DOHH2 (cell line): ENCODE results near the gene PTPRQ.

Experiments used
- H3F3A ChIP-seq: fragments of 200-600 bp; sonication (generic), shearing (Covaris generic); 2 replicates; pipeline ENCODE4 v1.6.0; 2016; ENCODE audit warnings: antibody characterized with exemption, mild to moderate bottlenecking; ENCODE audit not compliant: control insufficient read depth, insufficient read depth
- H3K27ac ChIP-seq: fragments of 200-600 bp; sonication (generic); 2 replicates; pipeline ENCODE4 v1.5.1; 2014; ENCODE audit warnings: low read depth, mild to moderate bottlenecking, low read length, moderate library complexity
- H3K27me3 ChIP-seq: fragments of 200-600 bp; sonication (generic); 2 replicates; pipeline ENCODE4 v1.6.1; 2014; ENCODE audit warnings: mild to moderate bottlenecking, low read length, mixed read lengths; ENCODE audit not compliant: control insufficient read depth
- H3K36me3 ChIP-seq: fragments of 200-600 bp; sonication (generic); 2 replicates; pipeline ENCODE4 v1.6.1; 2014; ENCODE audit warnings: mild to moderate bottlenecking, low read length, moderate library complexity, mixed read lengths; ENCODE audit not compliant: control insufficient read depth
- H3K4me1 ChIP-seq: fragments of 200-600 bp; sonication (generic); 2 replicates; pipeline ENCODE4 v1.6.1; 2014; ENCODE audit warnings: mild to moderate bottlenecking, low read length, mixed read lengths; ENCODE audit not compliant: control insufficient read depth
- H3K4me2 ChIP-seq: fragments of 200-600 bp; sonication (generic); 2 replicates; pipeline ENCODE4 v1.6.0; 2014; ENCODE audit warnings: mild to moderate bottlenecking, low read length, moderate library complexity
- H3K4me3 ChIP-seq: fragments of 200-600 bp; sonication (generic); 2 replicates; pipeline ENCODE4 v1.5.1; 2014; ENCODE audit warnings: mild to moderate bottlenecking, low read length, mixed read lengths
- H3K79me2 ChIP-seq: fragments of 200-600 bp; sonication (generic); 2 replicates; pipeline ENCODE4 v1.6.1; 2014; ENCODE audit warnings: mild to moderate bottlenecking, low read length, mixed read lengths; ENCODE audit not compliant: control insufficient read depth
- H3K9me2 ChIP-seq: fragments of 200-600 bp; sonication (generic); replicated peaks from 2 replicates; pipeline ENCODE4 v1.6.1; 2014; ENCODE audit warnings: mild to moderate bottlenecking, low read length, mixed read lengths; ENCODE audit not compliant: control insufficient read depth
- H3K9me3 ChIP-seq: fragments of 200-600 bp; sonication (generic); 2 replicates; pipeline ENCODE4 v1.6.1; 2014; ENCODE audit warnings: antibody characterized with exemption, low read length, mixed read lengths; ENCODE audit not compliant: control insufficient read depth, insufficient read depth
- H4K20me1 ChIP-seq: fragments of 200-600 bp; sonication (generic); 2 replicates; pipeline ENCODE4 v1.6.0; 2014; ENCODE audit warnings: low read depth, mild to moderate bottlenecking, antibody characterized with exemption, low read length, moderate library complexity; ENCODE audit not compliant: control insufficient read depth, insufficient read depth
- EZH2phosphoT487 ChIP-seq: fragments of 200-600 bp; sonication (generic); IDR thresholded peaks from 2 replicates; pipeline ENCODE4 v1.6.1; 2017; ENCODE audit warnings: borderline replicate concordance, mild to moderate bottlenecking, antibody characterized with exemption, low read length, moderate library complexity, mixed read lengths
- TF ChIP-seq, protein P1 (sequence below): fragments of 200-600 bp; sonication (generic); IDR thresholded peaks from one replicate; pipeline ENCODE4 v1.5.1; 2014; ENCODE audit warnings: antibody characterized with exemption, mild to moderate bottlenecking, low read depth, low read length; ENCODE audit not compliant: poor library complexity, severe bottlenecking

Gene PTPRQ

DNA sequence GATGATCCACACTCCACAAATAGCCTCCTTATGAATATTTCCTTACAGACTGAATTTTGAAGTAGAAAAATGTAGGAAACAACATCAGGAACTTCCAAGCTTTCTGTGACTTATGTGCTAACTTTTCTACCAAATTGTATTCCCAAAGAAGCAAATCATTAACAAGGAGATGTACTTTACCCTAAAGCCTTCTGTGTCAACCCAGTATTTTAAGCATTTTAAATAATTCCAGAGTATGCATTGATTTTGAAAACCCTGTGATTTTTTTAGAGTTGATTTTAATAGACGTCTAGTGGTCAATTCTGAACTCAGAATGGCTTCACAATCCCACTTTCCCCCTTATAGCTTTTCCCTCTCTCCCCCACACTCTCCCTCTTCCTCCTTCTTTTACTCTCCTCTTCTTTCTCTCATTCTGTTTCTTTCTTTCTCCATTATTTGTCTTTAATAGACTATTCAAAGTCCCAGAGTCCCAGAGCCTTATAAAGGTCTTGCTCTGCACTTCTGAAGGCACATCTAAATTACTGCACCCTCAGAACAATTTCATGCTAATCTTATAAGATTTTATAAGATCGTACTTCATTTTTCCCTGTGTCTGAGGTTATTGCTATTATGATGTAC, 253.3 kb downstream of the PTPRQ start:
- Histone ChIP-seq H3K27ac (no peak overlapping the region), H3F3A (no peaks in the 10 kb centered on the region), H3K79me2 (no peaks in the 10 kb centered on the region), H4K20me1 (no peaks in the 10 kb centered on the region), H3K4me1 (peaks cover 11% of the 10 kb centered on the region), H3K9me2 (no peaks in the 10 kb centered on the region), H3K9me3 (no peaks in the 10 kb centered on the region), H3K36me3 (peaks cover 3% of the 10 kb centered on the region; the same call in 1 of the 2 replicates), H3K4me2 (no peak overlapping the region), H3K4me3 (no peak overlapping the region), H3K27me3 (no peaks in the 10 kb centered on the region)
- no peak for TF ChIP-seq EZH2phosphoT487
- TF ChIP-seq, protein P1, sequence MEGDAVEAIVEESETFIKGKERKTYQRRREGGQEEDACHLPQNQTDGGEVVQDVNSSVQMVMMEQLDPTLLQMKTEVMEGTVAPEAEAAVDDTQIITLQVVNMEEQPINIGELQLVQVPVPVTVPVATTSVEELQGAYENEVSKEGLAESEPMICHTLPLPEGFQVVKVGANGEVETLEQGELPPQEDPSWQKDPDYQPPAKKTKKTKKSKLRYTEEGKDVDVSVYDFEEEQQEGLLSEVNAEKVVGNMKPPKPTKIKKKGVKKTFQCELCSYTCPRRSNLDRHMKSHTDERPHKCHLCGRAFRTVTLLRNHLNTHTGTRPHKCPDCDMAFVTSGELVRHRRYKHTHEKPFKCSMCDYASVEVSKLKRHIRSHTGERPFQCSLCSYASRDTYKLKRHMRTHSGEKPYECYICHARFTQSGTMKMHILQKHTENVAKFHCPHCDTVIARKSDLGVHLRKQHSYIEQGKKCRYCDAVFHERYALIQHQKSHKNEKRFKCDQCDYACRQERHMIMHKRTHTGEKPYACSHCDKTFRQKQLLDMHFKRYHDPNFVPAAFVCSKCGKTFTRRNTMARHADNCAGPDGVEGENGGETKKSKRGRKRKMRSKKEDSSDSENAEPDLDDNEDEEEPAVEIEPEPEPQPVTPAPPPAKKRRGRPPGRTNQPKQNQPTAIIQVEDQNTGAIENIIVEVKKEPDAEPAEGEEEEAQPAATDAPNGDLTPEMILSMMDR = no peak

DNA sequence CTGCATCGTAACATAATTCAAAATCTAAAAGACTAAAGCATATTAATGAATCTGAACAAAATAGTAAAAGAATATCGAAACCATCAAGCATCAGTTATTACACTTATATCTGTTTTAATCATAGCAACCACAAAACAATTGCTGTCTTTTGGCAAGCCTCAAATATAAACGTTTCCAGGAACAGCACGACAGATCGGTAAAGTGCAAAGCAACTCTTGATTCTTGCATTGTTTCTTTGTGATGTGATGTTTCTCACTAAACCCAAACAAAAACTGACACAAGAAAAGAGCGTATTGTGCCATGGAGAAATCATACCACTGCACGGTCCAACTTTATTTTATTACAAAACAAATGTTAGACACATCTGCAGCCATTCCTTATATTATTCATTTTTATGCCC, 254.2 kb downstream of the PTPRQ start:
- Histone ChIP-seq H3K36me3 (peaks cover 1% of the 10 kb centered on the region; the same call in 1 of the 2 replicates), H3K4me3 (no peak overlapping the region), H3K9me3 (no peaks in the 10 kb centered on the region), H3K27me3 (no peaks in the 10 kb centered on the region), H3K79me2 (no peaks in the 10 kb centered on the region), H3K9me2 (no peaks in the 10 kb centered on the region), H3F3A (no peaks in the 10 kb centered on the region), H3K4me1 (peaks cover 5% of the 10 kb centered on the region), H3K27ac (no peak overlapping the region), H3K4me2 (no peak overlapping the region), H4K20me1 (no peaks in the 10 kb centered on the region)
- no peak for TF ChIP-seq EZH2phosphoT487
- TF ChIP-seq, protein P1 = no peak

DNA sequence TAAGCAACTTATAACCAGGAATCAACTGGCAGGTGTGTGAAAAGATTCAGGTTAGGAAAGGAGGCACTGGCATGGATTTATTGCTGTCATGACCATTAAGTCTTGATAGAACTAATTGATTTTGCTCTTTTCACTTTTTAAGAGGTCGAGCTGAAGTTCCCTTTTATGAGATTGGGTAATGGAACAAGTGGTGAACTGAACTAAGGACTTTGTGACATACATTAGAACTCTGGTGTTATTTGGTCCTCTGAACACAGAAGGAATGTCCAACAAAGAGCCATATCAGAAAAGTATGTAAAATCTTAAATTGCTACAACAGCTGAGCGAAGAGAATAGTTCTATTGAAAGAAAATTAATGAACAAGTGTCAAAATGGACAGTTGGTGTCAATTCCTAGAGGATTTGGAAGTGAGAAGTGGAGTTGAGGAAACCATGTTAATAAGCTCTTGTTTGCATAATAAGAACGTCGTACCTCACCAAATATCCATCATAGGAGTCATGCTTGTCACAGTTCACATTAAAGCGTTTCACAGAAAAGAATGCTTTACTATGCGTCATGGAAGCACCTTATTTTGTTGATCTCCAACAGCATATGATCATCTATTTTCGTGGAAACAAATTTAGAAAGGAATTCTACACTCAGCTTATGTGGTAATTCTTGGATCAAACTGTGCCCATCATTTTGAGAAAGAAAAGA, 255.0 kb downstream of the PTPRQ start:
- Histone ChIP-seq H3K9me3 (no peaks in the 10 kb centered on the region), H3K9me2 (no peaks in the 10 kb centered on the region), H3K4me3 (no peak overlapping the region), H3K4me1 (peaks cover 2% of the 10 kb centered on the region), H3K36me3 (no peaks in the 10 kb centered on the region), H3K27ac (no peak overlapping the region), H3K27me3 (no peaks in the 10 kb centered on the region), H3K4me2 (no peak overlapping the region), H3K79me2 (no peaks in the 10 kb centered on the region), H3F3A (no peaks in the 10 kb centered on the region), H4K20me1 (no peaks in the 10 kb centered on the region)
- TF ChIP-seq, protein P1 = no peak
- no peak for TF ChIP-seq EZH2phosphoT487
